Psoas muscle (tissue), 8 donors: ENCODE results near the gene MAP1LC3C. TPM values are rescaled to one million over a fixed set of nuclear protein-coding genes. Genes with fewer than 3 reads are reported as not detected.
A peak's percentile ranks its signal among the peaks of the same experiment; 100 is the strongest.

Experiments
- ATAC-seq, 4 donors: fragments of 200-7000 bp; cut with Tn5 transposase; one replicate each; pipeline ENCODE4 v1.9.1; 2020; ENCODE audit warnings: moderate library complexity in 3 of 4, mild to moderate bottlenecking in 2 of 4
- DNase-seq, 2 donors: peaks; one replicate each; pipeline ENCODE4 v3.0.0-alpha.2; 2020
- H3K27ac ChIP-seq: fragments of 200-600 bp; one replicate; pipeline ENCODE4 v1.8.0; 2022
- H3K27me3 ChIP-seq, 3 donors: fragments of 200-600 bp in 1 of 3; one replicate each; pipeline versions ENCODE4 v1.6.1 to v1.8.0; 2013 to 2022; ENCODE audit warnings: low read length in 2 of 3, mild to moderate bottlenecking in 2 of 3, moderate library complexity in 1 of 3; ENCODE audit not compliant: insufficient read depth in 3 of 3
- H3K36me3 ChIP-seq, 2 donors: fragments of 200-600 bp in 1 of 2; one replicate each; pipeline versions ENCODE4 v1.6.1 to v1.8.0; 2013 to 2022; ENCODE audit warnings: low read depth in 1 of 2, mild to moderate bottlenecking in 1 of 2, moderate library complexity in 1 of 2; ENCODE audit not compliant: insufficient read depth in 1 of 2
- H3K4me1 ChIP-seq: fragments of 200-600 bp; one replicate; pipeline ENCODE4 v1.8.0; 2022
- H3K4me3 ChIP-seq: fragments of 200-600 bp; one replicate; pipeline ENCODE4 v1.8.0; 2022; ENCODE audit warnings: mild to moderate bottlenecking
- H3K9me3 ChIP-seq: fragments of 200-600 bp; one replicate; pipeline ENCODE4 v1.8.0; 2022
- WGBS, 3 donors: extraction: QIAGEN DNeasy Blood & Tissue Kit; methylation state at CpG; one replicate each; pipeline versions ENCODE4 v1.1.6 to v1.1.7; 2013; 5-methylcytosine and 5-hydroxymethylcytosine counted together
- intact Hi-C, 2 donors: fragments of 100-400 bp; cut with DNase I; formaldehyde crosslinking; loops; one replicate each; pipeline versions ENCODE4 v1.11.0 to v1.14.2; 2022
- polyA plus RNA-seq, 3 donors: library from polyadenylated mRNA; stranded (reverse); fragments of 200-250 nt; gene quantifications; one replicate each; pipeline ENCODE4 v1.2.3, GENCODE V29; 2013
- total RNA-seq, 4 donors: library from RNA; stranded (reverse); fragmentation: NEBNext Ultra II Directional in 2 of 4; extraction: Animal tissue kit (Norgen Biotek cat#: 25700) in 2 of 4; gene quantifications; one replicate each; pipeline versions ENCODE4 v1.2.1 to v1.2.4, GENCODE V29; 2021 to 2023
- TF ChIP-seq, protein P1 (sequence below): fragments of 200-600 bp; IDR thresholded peaks from one replicate; pipeline ENCODE4 v1.8.0; 2022; ENCODE audit warnings: antibody characterized with exemption
- donor health status: healthy with polysubstance abuse.
- donor health status: DM: no; HTN: no; CAD: no; lungs with moderate emphysema.
- donor health status: Bipolar disorder and iron deficiency.
- donor health status: healthy.
- donor health status: DM: yes; HTN: yes; CAD: no.
- donor health status: DM: no; HTN: no; CAD: no.
- donor health status: DM: no; HTN: no; CAD: no.
- donor health status: DM: yes; HTN: yes; CAD: no.

MAP1LC3C gene
- total and polyA plus RNA-seq, 7 donors: 0.44 to 8.8 (median 4.2) TPM

DNA sequence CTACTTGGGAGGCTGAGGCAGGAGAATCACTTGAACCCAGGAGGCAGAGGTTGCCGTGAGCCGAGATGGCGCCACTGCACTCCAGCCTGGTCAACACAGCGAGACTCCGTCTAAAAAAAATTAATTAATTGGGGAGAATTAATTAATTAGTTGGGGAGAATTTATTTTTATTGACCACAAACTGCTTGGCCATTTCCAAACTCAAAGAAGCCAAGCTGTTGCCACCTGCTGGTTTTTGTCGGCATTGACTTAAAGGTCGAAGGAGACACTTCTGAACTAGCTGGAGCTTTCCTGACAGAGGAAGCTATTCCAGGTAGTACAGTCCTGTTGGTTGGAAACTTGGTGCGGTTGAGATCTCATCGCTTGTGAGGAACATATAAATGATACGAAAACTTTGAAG is 13.1 kb downstream of the MAP1LC3C start:
- ATAC-seq (no peak), DNase-seq (no peak)
- no peaks in the 10 kb centered on the region for H3K36me3 ChIP-seq
- TF ChIP-seq, protein P1, sequence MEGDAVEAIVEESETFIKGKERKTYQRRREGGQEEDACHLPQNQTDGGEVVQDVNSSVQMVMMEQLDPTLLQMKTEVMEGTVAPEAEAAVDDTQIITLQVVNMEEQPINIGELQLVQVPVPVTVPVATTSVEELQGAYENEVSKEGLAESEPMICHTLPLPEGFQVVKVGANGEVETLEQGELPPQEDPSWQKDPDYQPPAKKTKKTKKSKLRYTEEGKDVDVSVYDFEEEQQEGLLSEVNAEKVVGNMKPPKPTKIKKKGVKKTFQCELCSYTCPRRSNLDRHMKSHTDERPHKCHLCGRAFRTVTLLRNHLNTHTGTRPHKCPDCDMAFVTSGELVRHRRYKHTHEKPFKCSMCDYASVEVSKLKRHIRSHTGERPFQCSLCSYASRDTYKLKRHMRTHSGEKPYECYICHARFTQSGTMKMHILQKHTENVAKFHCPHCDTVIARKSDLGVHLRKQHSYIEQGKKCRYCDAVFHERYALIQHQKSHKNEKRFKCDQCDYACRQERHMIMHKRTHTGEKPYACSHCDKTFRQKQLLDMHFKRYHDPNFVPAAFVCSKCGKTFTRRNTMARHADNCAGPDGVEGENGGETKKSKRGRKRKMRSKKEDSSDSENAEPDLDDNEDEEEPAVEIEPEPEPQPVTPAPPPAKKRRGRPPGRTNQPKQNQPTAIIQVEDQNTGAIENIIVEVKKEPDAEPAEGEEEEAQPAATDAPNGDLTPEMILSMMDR: peak; percentile 18
- H3K27me3 ChIP-seq: no peaks in the 10 kb centered on the region
- H3K9me3 ChIP-seq: no peaks in the 10 kb centered on the region
- H3K4me3 ChIP-seq: no peak overlapping the region
- H3K27ac ChIP-seq: no peak overlapping the region
- intact Hi-C loops: no loop called here
- WGBS, 3 donors: 71 to 77% (median 73%) methylated on average over 10 of the region's 10 CpGs
- H3K4me1 ChIP-seq: no peaks in the 10 kb centered on the region

DNA sequence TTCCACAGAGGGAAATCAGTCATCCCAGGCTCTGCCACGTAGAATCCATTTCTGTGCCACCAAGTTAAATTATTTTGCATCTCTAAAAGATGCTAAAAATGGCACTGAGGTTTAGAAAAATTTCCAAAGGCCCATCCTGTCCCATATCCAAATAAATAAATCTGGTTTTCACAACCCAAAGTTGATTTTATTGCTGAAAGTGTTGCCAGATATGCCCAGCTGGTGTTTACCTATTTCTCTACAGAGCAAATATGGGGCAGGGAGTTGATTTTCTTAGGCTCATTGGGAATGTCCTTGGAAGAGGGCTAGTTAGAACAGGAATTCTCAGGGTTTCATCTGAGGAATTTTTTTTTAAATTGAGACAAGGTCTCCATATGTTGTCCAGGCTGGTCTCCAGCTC is 19.0 kb downstream of the MAP1LC3C start:
- no peaks in the 10 kb centered on the region for H3K9me3 ChIP-seq
- H3K4me1 ChIP-seq: no peaks in the 10 kb centered on the region
- H3K4me3 ChIP-seq: no peak overlapping the region
- no peak overlapping the region for H3K27ac ChIP-seq
- no peaks in the 10 kb centered on the region for H3K27me3 ChIP-seq
- no peaks in the 10 kb centered on the region for H3K36me3 ChIP-seq
- TF ChIP-seq, protein P1: no peak
- WGBS, 3 donors: 42 to 50% (median 47%) methylated on average over 1 of the region's 1 CpG
- ATAC-seq: no peak
- no peak for DNase-seq
- intact Hi-C loops: no loop called here

DNA sequence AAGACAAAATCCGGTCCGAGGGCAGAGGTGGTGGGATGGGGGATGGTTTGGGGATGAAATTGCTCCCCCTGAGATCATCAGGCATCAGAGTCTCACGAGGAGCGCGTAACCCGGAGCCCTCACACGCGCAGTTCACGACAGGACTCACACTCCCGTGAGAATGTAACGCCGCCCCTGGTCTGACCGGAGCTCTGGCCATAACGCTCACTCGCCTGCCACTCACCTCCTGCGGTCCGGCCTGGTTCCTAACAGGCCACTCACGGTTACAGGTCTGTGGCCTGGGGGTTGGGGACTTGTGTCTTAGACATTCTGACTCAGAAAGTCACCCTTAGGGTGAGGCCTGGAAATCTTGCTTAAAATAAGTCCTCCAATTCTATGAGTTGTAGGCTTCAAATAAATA is 19.8 kb downstream of the MAP1LC3C start:
- WGBS, 3 donors: 89 to 91% (median 89%) methylated on average over 18 of the region's 18 CpGs
- ATAC-seq: no peak
- intact Hi-C loops: no loop called here
- no peaks in the 10 kb centered on the region for H3K9me3 ChIP-seq
- no peaks in the 10 kb centered on the region for H3K4me1 ChIP-seq
- no peaks in the 10 kb centered on the region for H3K27me3 ChIP-seq
- TF ChIP-seq, protein P1: no peak
- H3K4me3 ChIP-seq: no peak overlapping the region
- no peak for DNase-seq
- H3K27ac ChIP-seq: no peak overlapping the region
- no peaks in the 10 kb centered on the region for H3K36me3 ChIP-seq

DNA sequence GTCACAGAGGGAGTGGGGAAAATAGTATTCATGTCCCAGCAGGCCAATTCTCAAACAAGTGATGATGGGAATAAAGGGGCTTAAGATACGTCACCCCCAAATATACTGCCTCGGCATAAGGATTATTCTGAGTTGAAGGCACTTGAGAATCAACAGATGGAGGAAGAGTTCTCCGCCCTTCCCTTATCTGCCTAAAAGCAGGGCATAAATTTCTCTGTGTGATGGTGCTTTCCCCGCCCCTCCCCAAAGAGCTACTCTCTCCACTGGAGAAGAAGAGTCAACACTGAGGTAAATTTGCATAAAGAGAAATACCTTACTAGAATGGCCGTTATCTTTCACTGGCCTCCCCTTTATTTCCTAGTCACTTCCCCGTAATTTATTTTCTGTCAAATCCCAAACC is 22.7 kb downstream of the MAP1LC3C start:
- H3K27me3 ChIP-seq: no peaks in the 10 kb centered on the region
- DNase-seq (no peak), ATAC-seq (no peak)
- no peaks in the 10 kb centered on the region for H3K36me3 ChIP-seq
- no peaks in the 10 kb centered on the region for H3K9me3 ChIP-seq
- H3K4me3 ChIP-seq: no peak overlapping the region
- H3K27ac ChIP-seq: no peak overlapping the region
- TF ChIP-seq, protein P1: no peak
- intact Hi-C loops: no loop called here
- WGBS, 3 donors: 69 to 79% (median 77%) methylated on average over 6 of the region's 6 CpGs
- no peaks in the 10 kb centered on the region for H3K4me1 ChIP-seq

DNA sequence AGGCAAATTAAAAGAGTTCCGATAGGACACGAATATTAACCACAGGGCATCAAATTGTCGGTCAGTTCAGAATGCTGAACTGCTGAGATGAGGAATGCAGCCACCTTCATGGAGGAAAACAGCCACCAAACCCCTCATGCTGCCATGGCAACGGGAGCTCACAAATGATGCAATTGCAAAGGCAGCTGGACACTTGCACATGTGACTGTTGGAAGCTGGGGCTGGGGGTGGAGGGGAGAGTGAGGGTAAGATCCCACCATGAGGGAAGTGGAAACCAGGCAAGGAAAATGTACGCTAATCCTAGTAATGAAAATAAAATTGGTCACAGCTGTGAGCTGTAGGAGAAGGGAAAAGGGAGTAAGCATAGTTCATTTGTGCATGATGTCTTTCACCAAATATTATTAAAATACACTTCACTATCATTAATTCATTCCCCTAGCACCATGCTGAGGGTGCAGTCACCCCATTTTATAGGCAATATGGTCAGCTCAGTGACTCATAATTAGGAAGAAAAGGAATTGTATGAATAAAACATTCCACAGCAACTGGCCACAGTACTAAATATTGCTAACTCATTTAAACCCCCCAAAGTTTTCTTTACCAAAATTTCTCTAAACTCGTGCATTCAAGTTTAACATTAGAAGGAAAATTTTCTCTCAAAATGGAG is 26.1 kb downstream of the MAP1LC3C start:
- intact Hi-C loops: no loop called here
- no peak for DNase-seq
- no peak for ATAC-seq
- Histone ChIP-seq H3K36me3 (no peaks in the 10 kb centered on the region), H3K27ac (no peak overlapping the region), H3K4me3 (no peak overlapping the region), H3K4me1 (no peaks in the 10 kb centered on the region), H3K27me3 (no peaks in the 10 kb centered on the region), H3K9me3 (no peaks in the 10 kb centered on the region)
- WGBS, 3 donors: 10 to 24% (median 21%) methylated on average over 6 of the region's 6 CpGs
- TF ChIP-seq, protein P1: no peak
